ENCODE measurements around the gene MS4A2.

DNA sequence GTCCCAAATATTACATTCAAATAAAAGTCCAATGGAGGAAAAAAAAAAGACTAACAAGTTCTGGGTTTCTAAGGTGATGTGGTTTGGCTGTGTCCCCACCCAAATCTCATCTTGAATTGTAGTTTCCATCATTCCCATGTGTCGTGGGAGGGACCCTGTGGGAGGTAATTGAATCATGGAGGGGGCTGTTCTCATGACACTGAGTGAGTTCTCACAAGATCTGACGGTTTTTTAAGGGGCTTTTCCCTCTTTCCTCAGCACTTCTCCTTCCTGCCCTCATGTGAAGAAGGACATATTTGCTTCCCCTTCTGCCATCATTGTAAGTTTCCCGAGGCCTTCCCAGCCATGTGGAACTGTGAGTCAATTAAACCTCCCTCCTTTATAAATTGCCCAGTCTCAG is 7.9 kb upstream of the MS4A2 start:
- TF ChIP-seq, protein P1, sequence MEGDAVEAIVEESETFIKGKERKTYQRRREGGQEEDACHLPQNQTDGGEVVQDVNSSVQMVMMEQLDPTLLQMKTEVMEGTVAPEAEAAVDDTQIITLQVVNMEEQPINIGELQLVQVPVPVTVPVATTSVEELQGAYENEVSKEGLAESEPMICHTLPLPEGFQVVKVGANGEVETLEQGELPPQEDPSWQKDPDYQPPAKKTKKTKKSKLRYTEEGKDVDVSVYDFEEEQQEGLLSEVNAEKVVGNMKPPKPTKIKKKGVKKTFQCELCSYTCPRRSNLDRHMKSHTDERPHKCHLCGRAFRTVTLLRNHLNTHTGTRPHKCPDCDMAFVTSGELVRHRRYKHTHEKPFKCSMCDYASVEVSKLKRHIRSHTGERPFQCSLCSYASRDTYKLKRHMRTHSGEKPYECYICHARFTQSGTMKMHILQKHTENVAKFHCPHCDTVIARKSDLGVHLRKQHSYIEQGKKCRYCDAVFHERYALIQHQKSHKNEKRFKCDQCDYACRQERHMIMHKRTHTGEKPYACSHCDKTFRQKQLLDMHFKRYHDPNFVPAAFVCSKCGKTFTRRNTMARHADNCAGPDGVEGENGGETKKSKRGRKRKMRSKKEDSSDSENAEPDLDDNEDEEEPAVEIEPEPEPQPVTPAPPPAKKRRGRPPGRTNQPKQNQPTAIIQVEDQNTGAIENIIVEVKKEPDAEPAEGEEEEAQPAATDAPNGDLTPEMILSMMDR (IDR thresholded peaks at IDR 0.05) = no peak
- no peak for TF ChIP-seq POLR2A (IDR thresholded peaks at IDR 0.05)

Measured in body of pancreas (tissue), 4 donors.